ENCODE data around the gene ALG2. TPM values are rescaled to one million over a fixed set of nuclear protein-coding genes. Genes with fewer than 3 reads are reported as not detected.
"Not testable (repeated sequence)": the region's sequence is repeated elsewhere in the genome, so short reads cannot be mapped to it uniquely, and the experiment has no call there.

ALG2 gene
- total RNA-seq, 2 donors from 2014 or later, result 47.0 to 64.4 TPM

DNA sequence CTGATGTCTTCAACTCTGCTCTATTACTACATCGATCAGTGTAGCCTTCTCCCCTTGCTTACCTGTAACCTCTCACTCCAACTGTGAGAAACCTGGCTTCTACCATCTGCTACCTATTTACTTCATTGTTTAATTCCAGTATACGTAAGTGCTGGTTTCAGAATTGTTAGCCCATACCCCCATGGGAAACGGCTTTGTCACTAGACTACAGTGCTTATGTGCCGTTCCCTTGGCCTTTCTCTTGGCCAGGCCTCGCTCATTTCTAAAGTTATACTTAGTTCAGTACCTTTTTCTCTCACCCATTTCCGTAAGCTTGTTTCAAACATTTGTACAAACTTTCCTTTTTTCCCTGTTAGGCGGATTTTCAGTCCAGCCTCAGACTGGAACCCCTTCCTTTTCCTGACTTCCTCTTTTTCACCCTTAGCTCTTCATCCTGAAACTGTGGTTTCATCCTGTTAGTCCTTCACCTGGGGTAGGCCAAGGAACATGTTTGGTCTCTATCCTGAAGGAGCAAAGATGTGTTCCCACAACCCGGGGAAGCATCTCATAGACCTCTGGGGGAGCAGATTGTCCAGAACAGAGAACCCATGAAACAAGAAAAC lies 21.7 kb downstream of the ALG2 start:
- Histone ChIP-seq H3K36me3 (no peaks in the 10 kb centered on the region), H3K9me3 (no peaks in the 10 kb centered on the region), H3K4me1 (replicated peaks) (no peaks in the 10 kb centered on the region), H3K27me3 (replicated peaks; ENCODE audit: insufficient read depth) (no peaks in the 10 kb centered on the region), H3K4me3 (no peak overlapping the region), H3K27ac (no peak overlapping the region)
- DNase-seq (ENCODE audit: low spot score), result no peak
- intact Hi-C loops (cut with DNase I), result no loop called here
- 90% methylated on average over 8 of the region's 8 CpGs for WGBS
- TF ChIP-seq POLR2A (IDR thresholded peaks at IDR 0.05) (no peak), POLR2AphosphoS5 (IDR thresholded peaks at IDR 0.05) (no peak)
- TF ChIP-seq, protein P1, sequence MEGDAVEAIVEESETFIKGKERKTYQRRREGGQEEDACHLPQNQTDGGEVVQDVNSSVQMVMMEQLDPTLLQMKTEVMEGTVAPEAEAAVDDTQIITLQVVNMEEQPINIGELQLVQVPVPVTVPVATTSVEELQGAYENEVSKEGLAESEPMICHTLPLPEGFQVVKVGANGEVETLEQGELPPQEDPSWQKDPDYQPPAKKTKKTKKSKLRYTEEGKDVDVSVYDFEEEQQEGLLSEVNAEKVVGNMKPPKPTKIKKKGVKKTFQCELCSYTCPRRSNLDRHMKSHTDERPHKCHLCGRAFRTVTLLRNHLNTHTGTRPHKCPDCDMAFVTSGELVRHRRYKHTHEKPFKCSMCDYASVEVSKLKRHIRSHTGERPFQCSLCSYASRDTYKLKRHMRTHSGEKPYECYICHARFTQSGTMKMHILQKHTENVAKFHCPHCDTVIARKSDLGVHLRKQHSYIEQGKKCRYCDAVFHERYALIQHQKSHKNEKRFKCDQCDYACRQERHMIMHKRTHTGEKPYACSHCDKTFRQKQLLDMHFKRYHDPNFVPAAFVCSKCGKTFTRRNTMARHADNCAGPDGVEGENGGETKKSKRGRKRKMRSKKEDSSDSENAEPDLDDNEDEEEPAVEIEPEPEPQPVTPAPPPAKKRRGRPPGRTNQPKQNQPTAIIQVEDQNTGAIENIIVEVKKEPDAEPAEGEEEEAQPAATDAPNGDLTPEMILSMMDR (IDR thresholded peaks at IDR 0.05), result no peak

DNA sequence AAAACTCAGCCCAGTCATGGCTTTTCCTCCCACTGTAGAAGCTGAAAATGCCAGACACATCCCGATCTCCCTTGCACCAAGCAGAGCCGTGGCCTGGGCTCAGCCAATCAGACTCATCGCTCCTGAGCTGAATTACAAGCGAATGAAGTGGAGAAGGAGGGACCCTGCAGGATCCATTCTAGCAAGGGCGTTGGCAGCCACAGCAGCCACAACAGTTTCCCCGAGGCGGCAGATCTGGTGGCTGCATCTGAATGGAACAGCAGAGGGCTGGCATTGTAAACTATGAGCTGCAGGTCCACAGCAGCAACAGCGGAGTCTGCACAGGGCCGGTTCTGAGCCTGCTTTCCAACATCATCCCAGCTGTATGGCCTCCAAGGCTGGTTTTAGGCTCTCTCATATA lies 23.8 kb downstream of the ALG2 start:
- H3K9me3 ChIP-seq, result no peaks in the 10 kb centered on the region
- H3K4me1 ChIP-seq (replicated peaks), result no peaks in the 10 kb centered on the region
- TF ChIP-seq POLR2A (IDR thresholded peaks at IDR 0.05), result no peak
- no peak for TF ChIP-seq POLR2AphosphoS5 (IDR thresholded peaks at IDR 0.05)
- TF ChIP-seq, protein P1 (IDR thresholded peaks at IDR 0.05), result no peak
- no peak for DNase-seq (ENCODE audit: low spot score)
- WGBS, result 54% methylated on average over 9 of the region's 9 CpGs
- H3K4me3 ChIP-seq, result no peak overlapping the region
- intact Hi-C loops (cut with DNase I), result no loop called here
- no peak overlapping the region for H3K27ac ChIP-seq
- H3K36me3 ChIP-seq, result no peaks in the 10 kb centered on the region
- H3K27me3 ChIP-seq (replicated peaks; ENCODE audit: insufficient read depth), result no peaks in the 10 kb centered on the region

DNA sequence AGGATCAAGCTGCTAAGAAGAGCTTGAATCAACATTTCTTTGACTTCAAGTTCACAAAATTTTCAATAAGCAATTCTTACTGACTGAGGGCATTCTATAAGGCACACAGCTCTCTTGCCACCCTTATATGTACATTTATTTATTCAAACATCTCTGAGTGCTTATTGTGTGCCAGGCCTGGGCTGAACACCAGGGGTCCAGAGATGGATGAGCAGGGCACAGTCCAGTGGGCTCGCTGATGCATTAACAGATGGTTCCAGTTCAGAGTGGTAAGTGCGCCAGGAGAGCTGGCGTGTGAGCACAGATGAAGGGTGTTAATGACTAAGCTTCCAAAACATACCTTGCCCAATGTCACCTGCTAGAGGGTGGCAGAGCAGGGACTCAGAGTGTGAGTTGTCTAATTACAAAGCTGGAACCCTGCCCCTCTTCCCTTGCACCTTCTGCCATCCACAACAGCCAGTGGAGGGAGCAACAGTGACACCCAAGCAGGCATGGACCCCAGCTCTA lies 24.6 kb downstream of the ALG2 start:
- Histone ChIP-seq H3K36me3 (no peaks in the 10 kb centered on the region), H3K9me3 (no peaks in the 10 kb centered on the region), H3K27me3 (replicated peaks; ENCODE audit: insufficient read depth) (no peaks in the 10 kb centered on the region), H3K4me3 (no peak overlapping the region), H3K4me1 (replicated peaks) (no peaks in the 10 kb centered on the region), H3K27ac (no peak overlapping the region)
- DNase-seq (ENCODE audit: low spot score), result no peak
- TF ChIP-seq POLR2AphosphoS5 (IDR thresholded peaks at IDR 0.05) (no peak), POLR2A (IDR thresholded peaks at IDR 0.05) (no peak)
- TF ChIP-seq, protein P1 (IDR thresholded peaks at IDR 0.05), result no peak
- 89% methylated on average over 3 of the region's 3 CpGs for whole genome bisulfite sequencing
- intact Hi-C loops (cut with DNase I), result no loop called here

DNA sequence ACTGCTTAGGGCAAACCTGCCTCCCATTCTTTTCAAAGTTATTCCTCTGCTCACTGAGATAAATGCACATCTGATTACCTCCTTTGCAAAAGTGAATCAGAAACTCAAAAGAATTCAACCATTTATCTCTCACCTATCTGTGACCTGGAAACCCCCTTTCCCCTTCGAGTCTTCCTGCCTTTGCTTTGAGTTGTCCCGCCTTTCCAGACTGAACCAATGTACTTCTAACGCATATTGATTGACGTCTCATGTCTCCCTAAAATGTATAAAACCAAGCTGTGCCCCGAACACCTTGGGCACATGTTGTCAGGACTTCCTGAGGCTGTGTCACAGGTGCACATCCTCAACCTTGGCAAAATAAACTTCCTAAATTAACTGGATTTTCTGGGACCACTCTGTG lies 25.3 kb downstream of the ALG2 start:
- 83% methylated on average over 5 of the region's 5 CpGs for WGBS
- H3K4me3 ChIP-seq; H3K27ac ChIP-seq; H3K9me3 ChIP-seq; intact Hi-C loops (cut with DNase I); H3K27me3 ChIP-seq (replicated peaks; ENCODE audit: insufficient read depth); H3K4me1 ChIP-seq (replicated peaks); DNase-seq (ENCODE audit: low spot score); H3K36me3 ChIP-seq: not testable (repeated sequence)

DNA sequence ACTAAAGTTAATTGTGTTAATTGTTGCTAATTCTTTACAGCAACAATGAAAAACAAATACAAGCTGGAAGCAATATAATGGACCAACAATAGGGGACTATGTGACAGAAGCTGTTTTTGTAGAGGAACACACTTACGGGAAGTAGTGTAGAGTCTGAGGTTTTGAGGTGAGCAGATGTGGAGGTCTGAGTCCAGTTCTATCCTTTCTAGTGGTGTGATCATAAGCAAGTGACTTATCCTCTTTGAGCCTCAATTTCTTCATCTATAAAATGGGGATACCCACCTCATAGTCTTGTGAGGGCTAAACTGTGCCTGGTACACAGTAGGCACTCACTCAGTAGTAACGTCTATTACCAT lies 28.3 kb downstream of the ALG2 start:
- H3K27me3 ChIP-seq (replicated peaks; ENCODE audit: insufficient read depth), result no peaks in the 10 kb centered on the region
- intact Hi-C loops (cut with DNase I), result no loop called here

More for the DNA sequence above, 28.3 kb downstream of the ALG2 start:
- H3K9me3 ChIP-seq, result no peaks in the 10 kb centered on the region
- H3K4me3 ChIP-seq, result no peak overlapping the region
- no peaks in the 10 kb centered on the region for H3K36me3 ChIP-seq
- TF ChIP-seq POLR2AphosphoS5 (IDR thresholded peaks at IDR 0.05) (no peak), POLR2A (IDR thresholded peaks at IDR 0.05) (no peak)
- TF ChIP-seq, protein P1 (IDR thresholded peaks at IDR 0.05), result no peak
- 61% methylated on average over 2 of the region's 2 CpGs for WGBS
- H3K4me1 ChIP-seq (replicated peaks), result no peaks in the 10 kb centered on the region
- H3K27ac ChIP-seq, result no peak overlapping the region
- DNase-seq (ENCODE audit: low spot score), result no peak
